CD4-positive, alpha-beta T cell treated with Interleukin-17A for 4 hours (primary cell): ENCODE results near the gene PRDM8.
A peak's percentile ranks its signal among the peaks of the same experiment; 100 is the strongest.

Experiments
- DNase-seq: peaks from one replicate; pipeline ENCODE4 v3.0.0-alpha.2; 2020; ENCODE audit warnings: mixed read lengths

PRDM8 gene

GRCh38 chr4:80184053-80184824, 13.1 kb upstream of the PRDM8 start:
- peak; percentile 97 for DNase-seq

- peak; percentile 47 for DNase-seq
These were observed 12.2 kb upstream of the PRDM8 start for GRCh38 chr4:80184825-80185756.

- DNase-seq: no peak
These were observed 11.3 kb upstream of the PRDM8 start for GRCh38 chr4:80185787-80186548.

- DNase-seq: no peak
These were observed 10.6 kb upstream of the PRDM8 start for GRCh38 chr4:80186676-80187075.

- no peak for DNase-seq
These were observed 9.6 kb upstream of the PRDM8 start for GRCh38 chr4:80187677-80188076.

GRCh38 chr4:80188457-80188800, 8.9 kb upstream of the PRDM8 start:
- no peak for DNase-seq

GRCh38 chr4:80188801-80189458, 8.4 kb upstream of the PRDM8 start:
- DNase-seq: no peak

GRCh38 chr4:80189581-80189955, 7.7 kb upstream of the PRDM8 start:
- no peak for DNase-seq

GRCh38 chr4:80189956-80190677, 7.2 kb upstream of the PRDM8 start:
- no peak for DNase-seq

- no peak for DNase-seq
These were observed 4.9 kb upstream of the PRDM8 start for GRCh38 chr4:80192252-80192866.

GRCh38 chr4:80192937-80193336, 4.4 kb upstream of the PRDM8 start:
- no peak for DNase-seq

GRCh38 chr4:80195441-80196140, 1.7 kb upstream of the PRDM8 start:
- no peak for DNase-seq

GRCh38 chr4:80196259-80196921, 913 bp upstream of the PRDM8 start:
- DNase-seq: no peak

- peak; percentile 36 for DNase-seq
These were observed 518 bp downstream of the PRDM8 start for GRCh38 chr4:80197601-80198440.

GRCh38 chr4:80198441-80198837, 1.1 kb downstream of the PRDM8 start:
- no peak for DNase-seq

GRCh38 chr4:80199004-80199560, 1.8 kb downstream of the PRDM8 start:
- no peak for DNase-seq

GRCh38 chr4:80199947-80200346, 2.6 kb downstream of the PRDM8 start:
- DNase-seq: no peak

- peak; percentile 85 for DNase-seq
These were observed 4.2 kb downstream of the PRDM8 start for GRCh38 chr4:80201252-80202151.
